H9 (cell line): ENCODE data around the gene TAGLN. TPM values are rescaled to one million over a fixed set of nuclear protein-coding genes. Genes with fewer than 3 reads are reported as not detected.

Experiments used
- DNase-seq: peaks from one replicate; pipeline ENCODE4 v3.0.0-alpha.2; 2017
- H2AFZ ChIP-seq: one replicate; pipeline ENCODE4 v1.6.1; 2013; ENCODE audit warnings: mild to moderate bottlenecking, low read length, control low read depth, moderate library complexity
- H2AK5ac ChIP-seq: 2 replicates; pipeline ENCODE4 v1.6.1; 2013; ENCODE audit warnings: low read length, control low read depth, mixed read lengths; ENCODE audit not compliant: insufficient read length
- H2BK120ac ChIP-seq: one replicate; pipeline ENCODE4 v1.6.1; 2013; ENCODE audit warnings: low read depth, mild to moderate bottlenecking, low read length, control low read depth, inconsistent platforms; ENCODE audit not compliant: poor library complexity, severe bottlenecking
- H2BK12ac ChIP-seq: 2 replicates; pipeline ENCODE4 v1.6.1; 2013; ENCODE audit warnings: low read length, control low read depth, mixed read lengths, low read depth; ENCODE audit not compliant: insufficient read length
- H2BK15ac ChIP-seq: 2 replicates; pipeline ENCODE4 v1.6.1; 2013; ENCODE audit warnings: low read depth, low read length, control low read depth
- H2BK20ac ChIP-seq: one replicate; pipeline ENCODE4 v1.6.1; 2013; ENCODE audit warnings: low read depth, mild to moderate bottlenecking, low read length, control low read depth, inconsistent platforms; ENCODE audit not compliant: poor library complexity, severe bottlenecking
- H2BK5ac ChIP-seq: 2 replicates; pipeline ENCODE4 v1.6.1; 2013; ENCODE audit warnings: low read length, control low read depth, mixed read lengths; ENCODE audit not compliant: insufficient read length
- H3K14ac ChIP-seq: 2 replicates; pipeline ENCODE4 v1.6.1; 2013; ENCODE audit warnings: low read length, control low read depth; ENCODE audit not compliant: insufficient read depth
- H3K18ac ChIP-seq: 2 replicates; pipeline ENCODE4 v1.6.1; 2013; ENCODE audit warnings: low read depth, mild to moderate bottlenecking, mixed read lengths, low read length, control low read depth; ENCODE audit not compliant: insufficient read length
- H3K23ac ChIP-seq: 2 replicates; pipeline ENCODE4 v1.6.1; 2013; ENCODE audit warnings: low read length, control low read depth, mixed read lengths, low read depth; ENCODE audit not compliant: insufficient read length
- H3K23me2 ChIP-seq: 2 replicates; pipeline ENCODE4 v1.6.1; 2013; ENCODE audit warnings: low read depth, mild to moderate bottlenecking, mixed read lengths, low read length, control low read depth; ENCODE audit not compliant: insufficient read length, poor library complexity, severe bottlenecking
- H3K27ac ChIP-seq: 2 replicates; pipeline ENCODE4 v1.5.1; 2013; ENCODE audit warnings: low read length, control low read depth, mixed read lengths, low read depth; ENCODE audit not compliant: insufficient read length
- H3K27me3 ChIP-seq: 2 replicates; pipeline ENCODE4 v1.6.1; 2013; ENCODE audit warnings: low read length, control low read depth, inconsistent platforms; ENCODE audit not compliant: insufficient read depth
- H3K4ac ChIP-seq: 2 replicates; pipeline ENCODE4 v1.6.1; 2013; ENCODE audit warnings: low read depth, mild to moderate bottlenecking, control low read depth, inconsistent platforms, low read length, moderate library complexity
- H3K4me1 ChIP-seq: 2 replicates; pipeline ENCODE4 v1.6.1; 2013; ENCODE audit warnings: low read length, control low read depth, inconsistent platforms; ENCODE audit not compliant: insufficient read depth
- H3K4me2 ChIP-seq: 2 replicates; pipeline ENCODE4 v1.6.1; 2013; ENCODE audit warnings: low read length, control low read depth, mixed read lengths; ENCODE audit not compliant: insufficient read length, insufficient read depth
- H3K56ac ChIP-seq: 2 replicates; pipeline ENCODE4 v1.6.1; 2013; ENCODE audit warnings: low read depth, mild to moderate bottlenecking, mixed read lengths, low read length, control low read depth; ENCODE audit not compliant: insufficient read length
- H3K79me1 ChIP-seq: 2 replicates; pipeline ENCODE4 v1.6.1; 2013; ENCODE audit warnings: low read depth, mild to moderate bottlenecking, moderate library complexity, low read length, control low read depth, inconsistent platforms; ENCODE audit not compliant: insufficient read depth, poor library complexity, severe bottlenecking
- H3K79me2 ChIP-seq: 2 replicates; pipeline ENCODE4 v1.6.1; 2013; ENCODE audit warnings: low read length, control low read depth, inconsistent platforms; ENCODE audit not compliant: insufficient read depth
- H3K9ac ChIP-seq: 2 replicates; pipeline ENCODE4 v1.6.1; 2013; ENCODE audit warnings: low read length, control low read depth, mixed read lengths; ENCODE audit not compliant: insufficient read length; ENCODE audit errors: extremely low read depth
- H3K9me3 ChIP-seq: one replicate; pipeline ENCODE4 v1.6.1; 2013; ENCODE audit warnings: low read depth, low read length, inconsistent platforms; ENCODE audit not compliant: control insufficient read depth
- H3T11ph ChIP-seq: one replicate; pipeline ENCODE4 v1.6.1; 2013; ENCODE audit warnings: mild to moderate bottlenecking, low read length, control low read depth, inconsistent platforms
- H4K20me1 ChIP-seq: one replicate; pipeline ENCODE4 v1.6.1; 2013; ENCODE audit not compliant: control insufficient read depth, insufficient read length, insufficient read depth
- H4K5ac ChIP-seq: 2 replicates; pipeline ENCODE4 v1.6.1; 2013; ENCODE audit warnings: low read depth, mild to moderate bottlenecking, mixed read lengths, low read length, control low read depth; ENCODE audit not compliant: insufficient read length
- H4K8ac ChIP-seq: replicated peaks from 2 replicates; pipeline ENCODE4 v1.6.1; 2013; ENCODE audit warnings: low read length, control low read depth, mixed read lengths, low read depth; ENCODE audit not compliant: insufficient read length
- H4K91ac ChIP-seq: 2 replicates; pipeline ENCODE4 v1.6.1; 2013; ENCODE audit warnings: low read depth, mild to moderate bottlenecking, moderate library complexity, mixed read lengths, low read length, control low read depth; ENCODE audit not compliant: insufficient read length
- H3K27ac Mint-ChIP-seq, 3 experiments: 2 replicates in 2 of 3; 3 replicates in 1 of 3; pipeline ENCODE4 v1.8.0; 2020 to 2021; ENCODE audit warnings: mixed read lengths in 3 of 3, mild to moderate bottlenecking in 1 of 3, moderate library complexity in 1 of 3
- H3K27me3 Mint-ChIP-seq: 2 replicates; pipeline ENCODE4 v1.8.0; 2021; ENCODE audit warnings: low read depth, mild to moderate bottlenecking, moderate library complexity, mixed read lengths
- H3K36me3 Mint-ChIP-seq, 3 experiments: 2 replicates in 2 of 3; 3 replicates in 1 of 3; pipeline ENCODE4 v1.8.0; 2020 to 2021; ENCODE audit warnings: low read depth in 3 of 3, mixed read lengths in 3 of 3; ENCODE audit not compliant: insufficient read depth in 1 of 3
- H3K4me1 Mint-ChIP-seq, 2 experiments: 2 replicates each; pipeline ENCODE4 v1.8.0; 2020; ENCODE audit warnings: mixed read lengths in 2 of 2
- H3K4me3 Mint-ChIP-seq, 2 experiments: 2 replicates in 1 of 2; 3 replicates in 1 of 2; pipeline ENCODE4 v1.8.0; 2020 to 2021; ENCODE audit warnings: mild to moderate bottlenecking in 2 of 2, mixed read lengths in 2 of 2, moderate library complexity in 1 of 2
- H3K9me3 Mint-ChIP-seq, 2 experiments: 2 replicates in 1 of 2; 3 replicates in 1 of 2; pipeline ENCODE4 v1.8.0; 2020; ENCODE audit warnings: mild to moderate bottlenecking in 2 of 2, mixed read lengths in 2 of 2, moderate library complexity in 1 of 2
- WGBS: extraction: QIAGEN DNeasy Blood & Tissue Kit; methylation state at CpG from one replicate; pipeline ENCODE4 v1.1.7; 2013; ENCODE audit warnings: missing lambda C conversion rate, low lambda C conversion rate, mixed read lengths; ENCODE audit not compliant: insufficient read length; ENCODE audit errors: extremely low coverage; 5-methylcytosine and 5-hydroxymethylcytosine counted together
- total RNA-seq: library from RNA; stranded (reverse); gene quantifications from 2 replicates; pipeline ENCODE4 v1.2.1, GENCODE V29; 2021
- TF ChIP-seq, protein P1 (sequence below): fragments of 200-600 bp; sonication (generic); conservative IDR thresholded peaks from 3 replicates; pipeline ENCODE4 v1.8.0; 2021; ENCODE audit warnings: antibody characterized with exemption, mild to moderate bottlenecking

Gene TAGLN
- total RNA-seq, 1 experiment from 2014 or later: 176 TPM

DNA sequence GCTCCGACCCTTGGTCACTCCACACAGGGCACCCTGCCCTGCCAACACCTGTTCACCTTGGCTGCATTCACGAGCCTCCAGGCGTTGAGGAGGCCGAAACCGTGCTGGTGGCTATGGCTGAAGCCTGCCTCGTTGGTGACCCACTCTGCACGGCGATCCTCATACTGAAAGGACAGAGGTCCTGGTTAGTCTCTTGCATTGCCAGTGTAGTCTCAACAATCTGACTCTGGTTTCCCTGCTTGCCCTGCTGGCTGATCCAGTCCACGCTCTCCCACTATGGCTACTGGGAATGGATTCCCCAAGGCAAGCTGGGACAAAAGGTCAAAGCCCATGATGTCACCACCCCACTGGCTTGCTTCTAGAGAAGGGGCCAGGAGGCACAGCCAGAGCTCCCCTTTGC is 19.8 kb downstream of the TAGLN start:
- Histone ChIP-seq H3K4me2 (no peak overlapping the region), H2AFZ (no peak overlapping the region), H2BK15ac (no peak overlapping the region), H3K27ac (no peak overlapping the region), H2BK5ac (no peak overlapping the region), H3K4ac (no peak overlapping the region), H3T11ph (no peak overlapping the region), H3K23ac (no peak overlapping the region), H4K20me1 (no peaks in the 10 kb centered on the region), H3K18ac (no peak overlapping the region), H3K9ac (no peak overlapping the region), H3K56ac (no peak overlapping the region), H3K79me1 (no peaks in the 10 kb centered on the region), H3K23me2 (no peaks in the 10 kb centered on the region), H2BK120ac (no peak overlapping the region), H4K5ac (no peak overlapping the region), H3K9me3 (no peaks in the 10 kb centered on the region), H3K27me3 (no peaks in the 10 kb centered on the region), H3K79me2 (no peaks in the 10 kb centered on the region), H3K4me1 (no peaks in the 10 kb centered on the region), H2BK20ac (no peak overlapping the region), H2AK5ac (no peak overlapping the region), H4K8ac (no peak overlapping the region), H3K14ac (no peak overlapping the region), H2BK12ac (no peak overlapping the region), H4K91ac (no peak overlapping the region)
- Mint-ChIP-seq H3K36me3 (peaks cover 9 to 67% (median 39%) of the 10 kb centered on the region in 3 experiments), H3K9me3 (no peaks in the 10 kb centered on the region), H3K4me1 (peaks cover 6 to 7% of the 10 kb centered on the region in 2 experiments), H3K27me3 (no peaks in the 10 kb centered on the region), H3K27ac (peak overlapping the region in 1 of 3 experiments; percentile 33; a peak in 1 of 7 replicates), H3K4me3 (no peak overlapping the region)
- TF ChIP-seq, protein P1, sequence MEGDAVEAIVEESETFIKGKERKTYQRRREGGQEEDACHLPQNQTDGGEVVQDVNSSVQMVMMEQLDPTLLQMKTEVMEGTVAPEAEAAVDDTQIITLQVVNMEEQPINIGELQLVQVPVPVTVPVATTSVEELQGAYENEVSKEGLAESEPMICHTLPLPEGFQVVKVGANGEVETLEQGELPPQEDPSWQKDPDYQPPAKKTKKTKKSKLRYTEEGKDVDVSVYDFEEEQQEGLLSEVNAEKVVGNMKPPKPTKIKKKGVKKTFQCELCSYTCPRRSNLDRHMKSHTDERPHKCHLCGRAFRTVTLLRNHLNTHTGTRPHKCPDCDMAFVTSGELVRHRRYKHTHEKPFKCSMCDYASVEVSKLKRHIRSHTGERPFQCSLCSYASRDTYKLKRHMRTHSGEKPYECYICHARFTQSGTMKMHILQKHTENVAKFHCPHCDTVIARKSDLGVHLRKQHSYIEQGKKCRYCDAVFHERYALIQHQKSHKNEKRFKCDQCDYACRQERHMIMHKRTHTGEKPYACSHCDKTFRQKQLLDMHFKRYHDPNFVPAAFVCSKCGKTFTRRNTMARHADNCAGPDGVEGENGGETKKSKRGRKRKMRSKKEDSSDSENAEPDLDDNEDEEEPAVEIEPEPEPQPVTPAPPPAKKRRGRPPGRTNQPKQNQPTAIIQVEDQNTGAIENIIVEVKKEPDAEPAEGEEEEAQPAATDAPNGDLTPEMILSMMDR: no peak
- no peak for DNase-seq
- no CpG with 5 or more reads among the region's 9 CpGs for WGBS
